Activated CD8-positive, alpha-beta memory T cell treated with anti-CD3 and anti-CD28 coated beads, Interleukin-2, amount 50 U/mL, for 24 hours (primary cell): ENCODE results near the gene MOBP.
"Not testable (repeated sequence)": the region's sequence is repeated elsewhere in the genome, so short reads cannot be mapped to it uniquely, and the experiment has no call there.

ENCODE experiments used
- DNase-seq: peaks from one replicate; pipeline ENCODE4 v3.0.0-alpha.2; 2020; ENCODE audit errors: extremely low read depth

The MOBP gene, protein sequence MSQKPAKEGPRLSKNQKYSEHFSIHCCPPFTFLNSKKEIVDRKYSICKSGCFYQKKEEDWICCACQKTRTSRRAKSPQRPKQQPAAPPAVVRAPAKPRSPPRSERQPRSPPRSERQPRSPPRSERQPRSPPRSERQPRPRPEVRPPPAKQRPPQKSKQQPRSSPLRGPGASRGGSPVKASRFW

DNA sequence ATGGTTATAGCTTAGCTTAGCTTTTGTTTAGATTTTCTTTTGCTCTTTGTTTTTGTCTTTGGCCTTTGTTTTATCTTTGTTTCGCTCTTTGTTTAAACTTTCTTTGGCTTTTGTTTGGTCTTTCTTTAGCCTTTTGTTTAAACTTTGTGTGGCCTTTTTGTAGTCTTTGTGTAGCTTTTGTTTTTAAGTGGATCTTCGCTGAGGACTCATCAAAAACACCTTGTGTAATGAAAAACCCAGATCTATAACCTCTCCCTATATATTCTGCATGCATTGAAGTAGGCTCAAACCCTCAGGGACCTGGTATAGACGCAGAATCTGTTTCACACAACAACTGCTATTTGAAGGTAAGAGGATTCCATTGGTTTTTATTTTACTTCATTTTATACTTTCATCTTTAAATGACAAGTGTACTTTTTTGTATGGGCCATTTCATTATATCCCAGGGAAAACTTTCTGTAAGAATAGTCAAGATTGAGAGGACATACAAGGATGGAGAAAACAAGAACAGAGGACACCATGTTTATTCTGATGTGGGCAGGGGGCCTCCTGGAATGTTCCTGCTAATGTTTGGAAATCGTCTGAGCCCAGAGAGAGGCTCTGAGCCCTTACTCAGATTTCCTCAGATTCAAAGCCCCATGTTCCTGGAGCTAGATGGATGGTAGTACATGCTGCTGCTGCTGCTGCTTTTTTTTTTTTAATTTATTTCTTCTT is at the start of gene MOBP:
Gene MOBP, plus strand, starts transcription at position 287 of the 714 bp plus-strand sequence. CDS start 34,390 bp downstream, outside the sequence.
- no peak for DNase-seq

- DNase-seq, result not testable (repeated sequence)
Measured at GRCh38 chr3:39418556-39419225, 48.8 kb upstream of the MOBP start.

DNA sequence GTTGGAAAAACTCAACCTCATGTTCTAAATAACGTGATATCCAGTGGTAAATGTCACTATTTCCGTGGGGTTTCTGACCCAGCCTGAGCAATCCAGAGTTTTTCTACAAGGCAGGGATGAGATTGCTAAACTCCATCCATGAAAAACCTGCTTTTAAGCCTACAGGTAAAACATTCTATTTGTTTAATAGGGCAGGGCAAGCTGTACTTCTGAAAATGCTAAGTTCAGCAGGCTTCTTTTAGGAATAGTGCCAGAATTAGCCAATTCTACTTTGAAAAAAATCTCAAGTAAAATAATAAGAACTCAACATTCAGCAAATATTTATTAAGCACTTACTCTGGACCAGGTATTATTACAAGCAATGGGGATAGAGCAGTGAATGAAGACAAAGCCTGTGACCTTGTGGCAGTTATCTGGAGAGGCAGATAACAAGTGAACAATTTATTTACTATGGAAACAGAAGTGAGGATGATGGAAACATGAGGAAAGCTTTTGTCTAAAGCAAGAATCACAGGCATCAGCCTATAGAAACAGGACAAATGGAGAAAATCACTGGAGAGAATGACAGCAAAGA is 47.7 kb upstream of the MOBP start:
- no peak for DNase-seq

GRCh38 chr3:39420543-39420942 is 46.9 kb upstream of the MOBP start:
- no peak for DNase-seq

GRCh38 chr3:39423436-39423970 is 44.0 kb upstream of the MOBP start:
- no peak for DNase-seq

DNA sequence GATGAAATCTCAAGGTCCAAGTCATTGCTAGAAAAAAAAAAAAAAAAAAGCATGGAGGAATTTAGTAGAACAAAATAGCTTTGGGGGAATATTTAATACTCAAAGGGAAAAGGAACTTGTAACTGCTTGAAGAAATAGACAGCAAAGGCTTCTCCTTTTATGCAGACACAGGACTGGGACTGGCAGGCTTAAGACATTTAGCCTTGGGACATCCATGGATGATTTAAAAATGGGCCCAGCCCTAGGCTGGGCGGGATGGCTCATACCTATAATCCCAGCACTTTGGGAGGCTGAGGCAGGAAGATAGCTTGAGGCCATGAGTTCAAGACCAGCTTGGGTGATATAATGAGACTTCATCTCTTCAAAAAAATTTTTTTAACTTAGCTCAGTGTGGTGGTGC is 41.2 kb upstream of the MOBP start:
- DNase-seq, result no peak

DNA sequence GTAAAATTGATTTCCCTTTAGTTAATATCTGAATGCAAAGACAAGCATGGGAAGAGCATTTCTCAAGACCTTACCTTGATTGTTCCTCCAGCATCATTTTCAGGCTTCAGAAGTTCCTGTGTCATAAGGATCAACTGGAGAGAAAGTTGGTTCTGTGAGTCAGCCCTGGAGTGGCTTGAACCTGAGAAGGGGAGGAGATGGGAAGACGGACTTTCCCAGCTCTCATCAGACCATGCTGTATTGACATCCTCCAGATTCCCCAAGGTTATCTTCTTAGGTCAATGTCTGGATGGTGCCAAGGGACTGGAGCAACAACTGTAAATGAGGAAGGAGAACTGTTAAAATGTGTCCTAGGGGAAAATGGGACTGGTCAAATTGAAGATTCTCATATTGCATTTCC is 40.0 kb upstream of the MOBP start:
- no peak for DNase-seq

- DNase-seq, result no peak
Measured at GRCh38 chr3:39428745-39429201, 38.7 kb upstream of the MOBP start.

- no peak for DNase-seq
Measured at GRCh38 chr3:39429466-39429865, 38.0 kb upstream of the MOBP start.

DNA sequence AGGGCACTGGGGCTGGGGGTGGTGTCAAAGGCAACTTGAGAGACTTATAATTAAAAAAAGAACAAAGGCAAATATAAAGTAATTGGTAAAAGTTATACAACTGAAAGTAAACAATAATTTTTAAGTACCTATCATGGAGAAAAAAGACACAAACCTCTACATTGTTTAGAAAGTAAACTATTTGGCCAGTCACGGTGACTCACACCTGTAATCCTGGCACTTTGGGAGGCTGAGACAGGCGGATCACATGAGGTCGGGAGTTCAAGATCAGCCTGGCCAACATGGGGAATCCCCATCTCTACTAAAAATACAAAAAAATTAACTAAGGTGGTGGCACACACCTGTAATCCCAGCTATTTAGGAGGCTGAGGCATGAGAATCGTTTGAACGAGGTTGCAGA is 35.1 kb upstream of the MOBP start:
- DNase-seq, result no peak

DNA sequence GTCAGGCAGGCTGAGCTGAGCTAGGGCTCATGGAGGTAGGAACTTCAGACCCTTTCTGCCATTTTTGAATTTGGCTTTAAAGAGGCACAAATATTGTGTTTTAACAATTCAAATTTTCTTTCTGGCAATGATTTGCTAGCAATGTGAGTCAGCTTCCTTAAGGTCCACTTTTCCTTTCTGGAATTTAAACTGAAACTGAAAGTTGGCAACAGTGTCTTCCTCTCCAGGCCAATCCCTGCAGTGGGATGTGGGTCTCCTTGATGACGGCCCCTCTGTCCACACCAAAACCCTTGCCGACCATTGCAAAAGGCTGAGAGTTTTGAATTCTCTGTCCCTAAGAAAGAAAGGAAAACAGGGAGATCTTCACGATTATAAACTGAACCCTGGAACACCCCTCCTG is 33.8 kb upstream of the MOBP start:
- no peak for DNase-seq

DNA sequence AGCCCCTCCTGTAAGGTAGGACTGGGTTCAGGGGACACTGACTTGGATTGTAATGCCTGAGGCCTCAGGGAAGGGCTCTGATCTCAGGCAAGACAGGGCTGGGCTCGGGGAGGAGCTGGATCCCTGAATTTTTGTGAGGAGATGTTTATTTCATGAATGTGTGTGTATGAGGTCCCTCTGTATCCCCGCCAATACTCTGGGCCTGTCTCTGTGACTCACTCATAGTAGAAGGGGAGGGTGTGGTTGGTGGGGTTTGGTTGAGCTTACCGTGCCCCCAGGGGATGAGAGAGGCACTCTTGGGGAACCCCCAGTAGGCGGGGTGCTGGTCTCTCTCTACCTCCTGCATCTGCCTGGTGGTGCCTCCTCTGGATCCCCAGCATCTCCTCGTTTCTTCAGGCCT is 32.9 kb upstream of the MOBP start:
- DNase-seq, result no peak

DNA sequence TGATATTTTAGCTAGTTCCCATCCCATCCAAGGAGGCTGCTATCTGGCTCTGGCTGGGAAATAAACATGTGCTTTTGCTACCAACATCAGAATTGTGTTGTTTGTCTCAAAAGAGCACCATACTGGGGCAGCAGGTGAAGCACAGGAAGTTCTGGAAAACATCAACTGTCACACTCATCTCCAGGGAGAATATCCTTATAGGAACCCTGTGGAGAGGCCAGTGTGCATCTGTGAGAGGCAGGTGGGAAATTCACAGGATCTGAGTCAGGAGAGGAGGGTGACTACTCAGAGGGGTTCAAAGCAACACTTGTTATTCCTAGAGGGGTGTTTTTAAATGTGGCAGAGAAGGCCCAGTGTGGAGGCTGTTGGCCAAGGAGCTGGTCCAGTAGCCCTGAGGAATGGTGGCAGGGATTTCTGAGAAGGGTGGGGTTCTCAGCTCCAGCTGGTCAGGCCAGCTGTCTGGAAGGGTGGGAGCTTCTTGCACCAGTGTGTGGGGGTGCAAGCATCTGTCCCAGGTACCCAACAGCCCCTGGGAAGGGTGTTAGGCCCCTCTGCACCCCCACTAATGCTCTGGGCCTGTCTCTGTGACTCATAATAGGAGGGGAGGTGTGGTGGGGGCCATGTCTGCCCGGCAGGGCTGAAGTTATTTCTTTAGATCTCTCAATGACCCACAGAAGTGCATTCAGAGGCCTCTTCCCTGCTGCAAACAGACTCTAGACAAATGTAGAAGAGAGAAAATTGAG is 32.3 kb upstream of the MOBP start:
- no peak for DNase-seq

DNA sequence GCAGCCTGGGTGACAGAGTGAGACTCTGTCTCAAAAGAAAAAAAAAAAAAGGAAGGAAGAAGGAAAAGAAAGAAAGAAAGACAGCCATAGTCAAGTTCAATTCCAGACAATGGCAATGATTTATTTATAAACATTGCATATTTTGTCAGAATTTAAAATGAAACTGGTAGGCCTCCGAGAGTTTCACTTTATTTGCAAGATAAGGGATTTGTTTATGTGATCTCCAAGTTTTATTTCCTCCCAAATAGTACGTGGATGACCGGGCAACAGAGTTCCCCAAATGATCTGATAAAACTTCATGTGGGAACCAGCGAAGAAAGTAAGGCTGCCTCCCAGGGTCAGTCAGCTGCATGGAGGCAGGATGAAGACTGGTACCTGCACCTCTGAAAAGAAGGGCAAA is 28.6 kb upstream of the MOBP start:
- no peak for DNase-seq

- DNase-seq, result no peak
Measured at GRCh38 chr3:39440316-39440715, 27.2 kb upstream of the MOBP start.

DNA sequence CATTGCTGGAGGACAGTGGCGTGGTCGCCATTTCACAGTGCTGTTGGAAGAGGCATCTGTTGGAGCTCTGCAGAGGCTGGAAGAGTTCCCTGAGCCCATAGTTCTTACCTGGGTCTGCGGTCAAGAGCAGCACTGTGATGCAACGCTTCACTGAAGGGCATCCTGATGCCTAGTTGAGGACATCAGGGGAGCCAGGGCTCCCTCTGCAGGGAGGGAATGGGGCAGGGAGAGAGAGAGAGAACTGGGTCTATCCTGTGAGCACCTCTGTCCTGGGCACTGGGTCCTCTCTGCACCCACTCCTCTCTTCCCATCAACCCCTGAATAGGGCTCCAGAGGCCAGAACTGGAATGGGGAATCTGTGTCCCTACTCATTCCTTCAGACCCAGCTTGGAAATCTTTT is 23.9 kb upstream of the MOBP start:
- DNase-seq, result no peak

DNA sequence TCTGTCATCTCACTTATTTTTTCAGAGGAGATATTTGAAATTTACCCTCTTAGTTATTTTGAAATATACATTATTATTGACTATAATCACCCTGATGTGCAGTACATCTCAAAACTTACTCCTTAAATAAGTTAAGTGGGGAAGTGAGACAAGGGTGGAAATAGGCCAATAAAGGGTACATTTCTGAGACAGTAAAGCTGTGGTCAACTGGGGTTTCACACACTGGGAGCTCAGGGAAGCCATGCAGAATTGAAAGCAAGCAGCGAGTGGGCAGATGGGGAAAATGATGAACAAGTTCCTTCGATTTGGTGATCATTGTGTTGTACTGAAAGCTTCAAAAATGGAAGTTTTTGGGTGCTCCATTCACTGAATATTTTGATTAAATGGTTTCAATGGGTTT is 21.6 kb upstream of the MOBP start:
- DNase-seq, result no peak

- no peak for DNase-seq
Measured at GRCh38 chr3:39446444-39446843, 21.0 kb upstream of the MOBP start.

- peak; percentile 25 for DNase-seq
Measured at GRCh38 chr3:39447637-39448483, 19.6 kb upstream of the MOBP start.

DNA sequence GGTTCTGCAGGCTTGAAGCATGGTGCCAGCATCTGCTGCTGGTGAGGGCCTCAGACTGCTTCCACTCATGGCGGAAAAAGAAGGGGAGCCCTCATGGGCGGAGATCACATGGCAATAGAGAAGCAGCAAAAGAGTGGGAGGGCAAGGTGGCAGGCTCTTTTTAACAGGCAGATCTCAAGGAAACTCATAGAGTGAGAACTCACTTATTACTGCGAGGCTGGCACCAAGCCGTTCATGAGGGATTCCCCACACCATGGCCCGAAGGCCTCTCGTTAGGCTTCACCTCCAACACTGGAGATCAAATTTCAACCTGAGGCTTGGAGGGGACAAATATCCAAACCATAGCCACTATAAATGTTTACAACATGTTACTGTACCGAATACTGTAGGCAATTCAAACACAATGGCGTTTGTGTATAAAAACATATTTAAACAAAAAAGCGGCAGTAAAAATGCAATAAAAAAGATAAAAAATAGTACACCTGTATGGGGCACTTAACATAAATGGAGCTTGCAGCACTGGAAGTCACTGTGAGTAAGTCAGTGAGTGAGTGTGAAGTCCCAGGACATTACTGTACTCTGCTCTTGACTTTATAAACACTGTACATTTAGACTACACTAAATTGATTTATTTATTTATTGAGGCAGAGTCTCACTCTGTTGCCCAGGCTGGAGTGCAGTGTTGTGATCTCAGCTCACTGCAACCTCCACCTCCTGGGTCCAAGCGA is 18.8 kb upstream of the MOBP start:
- no peak for DNase-seq
